HepG2 (cell line): ENCODE results near the gene MGAT4C. TPM values are rescaled to one million over a fixed set of nuclear protein-coding genes. Genes with fewer than 3 reads are reported as not detected.

Experiments
- ATAC-seq: fragments of 200-7000 bp; cut with Tn5 transposase; 3 replicates; pipeline ENCODE4 v1.9.1; 2020; ENCODE audit warnings: mild to moderate bottlenecking, moderate library complexity
- BruUV-seq: library from RNA; stranded (reverse); fragments of 400-500 nt; replicated peaks from 2 replicates; lab custom pipeline; 2021; lab: Mats Ljungman, UMichigan
- CTCF ChIA-PET: fragments of 300-600 bp; formaldehyde crosslinking; extraction: SDS; loops from one replicate; lab custom pipeline; 2021; ENCODE audit warnings: low total read pairs, inconsistent platforms, low intra/inter-chr PET ratio; lab: Yijun Ruan, JAX
- POLR2A ChIA-PET: fragments of 350-600 bp; sonication (Branson Sonifier 250); formaldehyde crosslinking; loops from one replicate; lab custom pipeline; 2020; ENCODE audit warnings: antibody characterized with exemption, inconsistent platforms; lab: Yijun Ruan, JAX
- DNase-seq: peaks from one replicate; pipeline ENCODE4 v3.0.0-alpha.2; 2015; ENCODE audit warnings: low spot score
- FAIRE-seq: peaks from 3 replicates; lab custom pipeline; 2011; peaks lifted over from hg19 to GRCh38; lab: Jason Lieb, UNC
- H2AFZ ChIP-seq: one replicate; pipeline ENCODE4 v1.6.1; 2011; ENCODE audit warnings: low read length, inconsistent platforms
- H3K27ac ChIP-seq: fragments of 300-600 bp; 3 replicates; pipeline ENCODE4 v1.8.0; 2011; ENCODE audit warnings: mixed run types, mild to moderate bottlenecking, mixed read lengths, low read length, inconsistent platforms; ENCODE audit not compliant: insufficient read depth; ENCODE audit errors: extremely low read length
- H3K27me3 ChIP-seq, 2 experiments: fragments of 200-600 bp in 1 of 2; 2 replicates in 1 of 2; 3 replicates in 1 of 2; pipeline versions ENCODE4 v1.6.0 to v1.8.0; 2011; ENCODE audit warnings: low read length in 2 of 2, mild to moderate bottlenecking in 2 of 2, moderate library complexity in 2 of 2, inconsistent platforms in 1 of 2; ENCODE audit not compliant: insufficient read depth in 2 of 2, control insufficient read depth in 1 of 2
- H3K36me3 ChIP-seq, 2 experiments: fragments of 200-600 bp in 1 of 2; replicated peaks in 1 of 2; 2 replicates in 1 of 2; 3 replicates in 1 of 2; pipeline versions ENCODE4 v1.5.1 to v1.8.0; 2011; ENCODE audit warnings: low read length in 2 of 2, inconsistent platforms in 1 of 2; ENCODE audit not compliant: insufficient read depth in 2 of 2, control insufficient read depth in 1 of 2
- H3K4me1 ChIP-seq: 2 replicates; pipeline ENCODE4 v1.5.1; 2012; ENCODE audit warnings: low read length, inconsistent platforms; ENCODE audit not compliant: insufficient read depth
- H3K4me2 ChIP-seq: 2 replicates; pipeline ENCODE4 v1.6.0; 2011; ENCODE audit warnings: low read depth, low read length, inconsistent platforms
- H3K4me3 ChIP-seq, 3 experiments: fragments of 200-600 bp in 1 of 3; sonication (generic), shearing (Covaris generic) in 1 of 3; replicated peaks in 1 of 3; 2 replicates each; pipeline ENCODE4 v1.5.1; 2011 to 2016; ENCODE audit warnings: low read length in 3 of 3, inconsistent platforms in 2 of 3, low read depth in 2 of 3, mild to moderate bottlenecking in 2 of 3, control low read depth in 1 of 3, mixed read lengths in 1 of 3; ENCODE audit not compliant: insufficient read depth in 1 of 3
- H3K79me2 ChIP-seq: one replicate; pipeline ENCODE4 v1.6.1; 2011; ENCODE audit warnings: low read length, inconsistent platforms; ENCODE audit not compliant: insufficient read depth
- H3K9ac ChIP-seq: 2 replicates; pipeline ENCODE4 v1.6.0; 2011; ENCODE audit warnings: mild to moderate bottlenecking, low read depth, low read length, inconsistent platforms; ENCODE audit not compliant: insufficient read depth
- H3K9me3 ChIP-seq: 2 replicates; pipeline ENCODE4 v1.5.1; 2012; ENCODE audit warnings: mild to moderate bottlenecking, low read length
- H4K20me1 ChIP-seq: 2 replicates; pipeline ENCODE4 v1.6.0; 2011; ENCODE audit warnings: inconsistent platforms, mild to moderate bottlenecking, low read length, moderate library complexity; ENCODE audit not compliant: insufficient read depth
- ARNT ChIP-seq: fragments of 450-650 bp; IDR thresholded peaks from 2 replicates; pipeline ENCODE4 v1.6.1; 2017
- ARNTL ChIP-seq: sonication (generic); formaldehyde crosslinking; IDR thresholded peaks from 2 replicates; pipeline ENCODE4 v1.4.0; 2020; ENCODE audit warnings: mild to moderate bottlenecking, missing genetic modification reagents
- ATF4 ChIP-seq, 2 experiments: fragments of 450-650 bp in 1 of 2; sonication (generic) in 1 of 2; formaldehyde crosslinking; IDR thresholded peaks; 2 replicates each; pipeline versions ENCODE4 v1.5.0 to v1.8.0; 2020 to 2022; ENCODE audit warnings: mild to moderate bottlenecking in 1 of 2, missing genetic modification reagents in 1 of 2
- BCL6 ChIP-seq: IDR thresholded peaks from 2 replicates; pipeline ENCODE4 v1.6.1; 2016; ENCODE audit warnings: missing genetic modification reagents, missing compliant biosample characterization
- CEBPB ChIP-seq: IDR thresholded peaks from 2 replicates; pipeline ENCODE4 v1.6.1; 2011; ENCODE audit warnings: low read depth, low read length, improper control_type of control experiment, borderline replicate concordance
- HNRNPLL ChIP-seq: fragments of 200-400 bp; formaldehyde crosslinking; IDR thresholded peaks from 2 replicates; pipeline ENCODE4 v1.6.1; 2017; ENCODE audit warnings: mild to moderate bottlenecking, low read depth, low read length; ENCODE audit not compliant: poor library complexity, severe bottlenecking
- KLF13 ChIP-seq: sonication (generic); formaldehyde crosslinking; IDR thresholded peaks from 2 replicates; pipeline ENCODE4 v1.4.0; 2020; ENCODE audit warnings: mild to moderate bottlenecking, missing genetic modification reagents
- NFE2 ChIP-seq: sonication (generic); formaldehyde crosslinking; IDR thresholded peaks from 2 replicates; pipeline ENCODE4 v1.4.0; 2020; ENCODE audit warnings: missing genetic modification reagents
- NR0B2 ChIP-seq: sonication (generic); formaldehyde crosslinking; IDR thresholded peaks from 2 replicates; pipeline ENCODE4 v1.4.0; 2020; ENCODE audit warnings: mild to moderate bottlenecking, missing genetic modification reagents
- POLR2A ChIP-seq, 2 experiments: IDR thresholded peaks; 2 replicates each; pipeline ENCODE4 v1.6.1; 2011; ENCODE audit warnings: low read depth in 2 of 2, low read length in 2 of 2, mild to moderate bottlenecking in 1 of 2, moderate library complexity in 1 of 2; ENCODE audit not compliant: insufficient read depth in 1 of 2
- PRDM4 ChIP-seq: sonication (generic); formaldehyde crosslinking; IDR thresholded peaks from 2 replicates; pipeline ENCODE4 v1.9.0; 2021; ENCODE audit warnings: missing genetic modification reagents, borderline replicate concordance
- RARA ChIP-seq: IDR thresholded peaks from 2 replicates; pipeline ENCODE4 v1.6.1; 2016; ENCODE audit warnings: missing genetic modification reagents, missing compliant biosample characterization
- SNAPC2 ChIP-seq: sonication (generic); formaldehyde crosslinking; IDR thresholded peaks from 2 replicates; pipeline ENCODE4 v1.8.1; 2022; ENCODE audit warnings: mild to moderate bottlenecking, missing genetic modification reagents
- USF2 ChIP-seq, 2 experiments: sonication (generic) in 1 of 2; formaldehyde crosslinking in 1 of 2; IDR thresholded peaks; 2 replicates each; pipeline versions ENCODE4 v1.5.1 to v1.6.1; 2011 to 2020; ENCODE audit warnings: borderline replicate concordance in 1 of 2, low read depth in 1 of 2, low read length in 1 of 2, mild to moderate bottlenecking in 1 of 2, missing genetic modification reagents in 1 of 2, moderate library complexity in 1 of 2
- ZBTB20 ChIP-seq: sonication (generic); formaldehyde crosslinking; IDR thresholded peaks from 2 replicates; pipeline ENCODE4 v1.8.1; 2023; ENCODE audit warnings: missing genetic modification reagents, low read depth, mild to moderate bottlenecking, borderline replicate concordance
- ZMAT3 ChIP-seq: sonication (generic); formaldehyde crosslinking; conservative IDR thresholded peaks from 2 replicates; pipeline ENCODE4 v1.7.0; 2021; ENCODE audit warnings: missing genetic modification reagents
- ZNF160 ChIP-seq: sonication (generic); formaldehyde crosslinking; IDR thresholded peaks from 2 replicates; pipeline ENCODE4 v1.8.0; 2022; ENCODE audit warnings: mild to moderate bottlenecking, inconsistent platforms, missing genetic modification reagents
- ZNF180 ChIP-seq: sonication (generic); formaldehyde crosslinking; IDR thresholded peaks from 2 replicates; pipeline ENCODE4 v1.4.0; 2020; ENCODE audit warnings: low read depth, missing genetic modification reagents, borderline replicate concordance
- ZNF7 ChIP-seq: IDR thresholded peaks from 2 replicates; pipeline ENCODE4 v1.6.1; 2016; ENCODE audit warnings: missing biosample characterization, missing genetic modification reagents
- ZNF780A ChIP-seq: sonication (generic); formaldehyde crosslinking; IDR thresholded peaks from 2 replicates; pipeline ENCODE4 v1.8.0; 2022; ENCODE audit warnings: mild to moderate bottlenecking, missing genetic modification reagents, moderate library complexity
- WGBS: methylation state at CpG from one replicate; pipeline ENCODE4 v1.1.6; 2017; ENCODE audit warnings: low lambda C conversion rate; 5-methylcytosine and 5-hydroxymethylcytosine counted together
- in situ Hi-C: cut with HindIII; loops from 2 replicates; pipeline ENCODE4 v1.10.0; 2017; ENCODE audit warnings: low pct_unique_long_range_greater_than_20kb; ENCODE audit not compliant: extremely low pct_ligation_motif_present
- intact Hi-C: fragments of 100-400 bp; cut with micrococcal nuclease; formaldehyde crosslinking; loops from one replicate; pipeline ENCODE4 v1.10.0; 2022; ENCODE audit not compliant: unreplicated experiment
- polyA plus RNA-seq, 8 experiments: library from polyadenylated mRNA; depleted of rRNA in 3 of 8; stranded (reverse) in 7 of 8; unstranded in 1 of 8; fragments of >200 nt; fragmentation: Illumina TruSeq in 4 of 8; extraction: Trizol in 4 of 8; gene quantifications; 2 replicates each; pipeline versions ENCODE4 v1.2.1 to v1.2.3, GENCODE V29; 2011 to 2016; ENCODE audit warnings: low read depth in 4 of 8, missing spikeins in 1 of 8, mixed read lengths in 1 of 8; ENCODE audit not compliant: insufficient read depth in 1 of 8
- total RNA-seq, 5 experiments: library from RNA; depleted of rRNA; stranded (reverse); fragments of >200 nt; fragmentation: Illumina TruSeq; extraction: Trizol; gene quantifications; 2 replicates each; pipeline ENCODE4 v1.2.3, GENCODE V29; 2016; ENCODE audit warnings: low read depth in 1 of 5

MGAT4C gene
- total and polyA plus RNA-seq, 2 of the 13 experiments (the other 11 are each of a cell fraction or from before 2014, with no cell fraction given), result not detected

- TF ChIP-seq NR0B2 (CRISPR knock-in tag), result no peak
- no peak for TF ChIP-seq CEBPB
- TF ChIP-seq ATF4 (CRISPR knock-in tag; IDR thresholded peaks at IDR 0.05), result no peak
- no peak for TF ChIP-seq BCL6 (CRISPR knock-in tag)
Measured at GRCh38 chr12:85949253-85949652, 306.9 kb downstream of the MGAT4C start (continued).

- H3K9me3 ChIP-seq, result no peaks in the 10 kb centered on the region
- in situ Hi-C loops (no loop called here), intact Hi-C loops (no loop called here)
- ATAC-seq (no peak), DNase-seq (no peak), FAIRE-seq (no peak)
- WGBS, result 86% methylated on average over 1 of the region's 1 CpG
- POLR2A ChIA-PET, result no interaction called here
- H3K4me3 ChIP-seq, result no peak overlapping the region
- H3K79me2 ChIP-seq, result no peaks in the 10 kb centered on the region
- BruUV-seq, result no TSS peak
- no peak overlapping the region for H3K9ac ChIP-seq
- H3K36me3 ChIP-seq, result no peaks in the 10 kb centered on the region
- H3K4me1 ChIP-seq, result no peaks in the 10 kb centered on the region
- H3K4me2 ChIP-seq, result no peak overlapping the region
- H4K20me1 ChIP-seq, result no peaks in the 10 kb centered on the region
- H2AFZ ChIP-seq, result no peak overlapping the region
- H3K27me3 ChIP-seq, result no peaks in the 10 kb centered on the region
- CTCF ChIA-PET, result no interaction called here
- H3K27ac ChIP-seq, result no peak overlapping the region
- TF ChIP-seq KLF13 (CRISPR knock-in tag), result no peak
- no peak for TF ChIP-seq ZMAT3 (CRISPR knock-in tag)
- TF ChIP-seq ARNTL (CRISPR knock-in tag), result no peak
- no peak for TF ChIP-seq USF2 (IDR thresholded peaks at IDR 0.05; ENCODE audit: low read depth, low read length)
- no peak for TF ChIP-seq USF2 (CRISPR knock-in tag; IDR thresholded peaks at IDR 0.05; ENCODE audit: borderline replicate concordance)
- no peak for TF ChIP-seq PRDM4 (CRISPR knock-in tag)
- no peak for TF ChIP-seq ZNF7 (CRISPR knock-in tag)
- TF ChIP-seq ZNF160 (CRISPR knock-in tag), result no peak
- no peak for TF ChIP-seq ARNT
- TF ChIP-seq SNAPC2, result no peak
- TF ChIP-seq ZNF780A (CRISPR knock-in tag), result no peak
- no peak for TF ChIP-seq HNRNPLL
- no peak for TF ChIP-seq ZBTB20
- TF ChIP-seq POLR2A (IDR thresholded peaks at IDR 0.05; ENCODE audit: insufficient read depth in 1 of 2, low read depth in 2 of 2, low read length in 2 of 2), result no peak
- no peak for TF ChIP-seq RARA (CRISPR knock-in tag)
- no peak for TF ChIP-seq NFE2 (CRISPR knock-in tag)
- TF ChIP-seq ZNF180 (CRISPR knock-in tag), result no peak
Measured at GRCh38 chr12:85948340-85948739, 307.9 kb downstream of the MGAT4C start.
